ENCODE data around the gene BAIAP2L1.

GRCh38 chr7:98285157-98286092 is 115.5 kb downstream of the BAIAP2L1 start:
- TF ChIP-seq CTCF (IDR thresholded peaks at IDR 0.05; ENCODE audit: low read depth, low read length) (no peak), MYC (IDR thresholded peaks at IDR 0.05; ENCODE audit: low read depth, low read length) (no peak)

All from NB4 (cell line).